Neutrophil (primary cell): ENCODE measurements around the gene TSEN54.
A peak's percentile ranks its signal among the peaks of the same experiment; 100 is the strongest.

Experiments
- H3K27ac ChIP-seq: fragments of 200-600 bp; sonication (generic); 2 replicates; pipeline ENCODE4 v1.5.1; 2016; ENCODE audit warnings: mild to moderate bottlenecking, moderate library complexity
- H3K27me3 ChIP-seq: fragments of 200-600 bp; sonication (generic); 2 replicates; pipeline ENCODE4 v1.6.0; 2016; ENCODE audit warnings: mild to moderate bottlenecking
- H3K36me3 ChIP-seq: fragments of 200-600 bp; sonication (generic); 2 replicates; pipeline ENCODE4 v1.5.1; 2017
- H3K4me1 ChIP-seq, 2 experiments: fragments of 200-600 bp in 1 of 2; sonication (generic) in 1 of 2; 1 replicate in 1 of 2; 2 replicates in 1 of 2; pipeline versions ENCODE4 v1.5.1 to v1.6.1; 2013 to 2016; ENCODE audit warnings: low read depth in 1 of 2, low read length in 1 of 2, mild to moderate bottlenecking in 1 of 2, moderate library complexity in 1 of 2; ENCODE audit not compliant: control insufficient read depth in 1 of 2, insufficient read depth in 1 of 2
- H3K4me3 ChIP-seq, 2 experiments: fragments of 200-600 bp in 1 of 2; sonication (generic) in 1 of 2; 1 replicate in 1 of 2; 2 replicates in 1 of 2; pipeline ENCODE4 v1.5.1; 2013 to 2016; ENCODE audit warnings: low read depth in 1 of 2, low read length in 1 of 2, mild to moderate bottlenecking in 1 of 2, moderate library complexity in 1 of 2
- H3K9me3 ChIP-seq: fragments of 200-600 bp; sonication (generic); 2 replicates; pipeline ENCODE4 v1.5.1; 2016
- TF ChIP-seq, protein P1 (sequence below): fragments of 200-600 bp; sonication (generic); IDR thresholded peaks from 2 replicates; pipeline ENCODE4 v1.5.1; 2016; ENCODE audit warnings: antibody characterized with exemption

TSEN54 gene

DNA sequence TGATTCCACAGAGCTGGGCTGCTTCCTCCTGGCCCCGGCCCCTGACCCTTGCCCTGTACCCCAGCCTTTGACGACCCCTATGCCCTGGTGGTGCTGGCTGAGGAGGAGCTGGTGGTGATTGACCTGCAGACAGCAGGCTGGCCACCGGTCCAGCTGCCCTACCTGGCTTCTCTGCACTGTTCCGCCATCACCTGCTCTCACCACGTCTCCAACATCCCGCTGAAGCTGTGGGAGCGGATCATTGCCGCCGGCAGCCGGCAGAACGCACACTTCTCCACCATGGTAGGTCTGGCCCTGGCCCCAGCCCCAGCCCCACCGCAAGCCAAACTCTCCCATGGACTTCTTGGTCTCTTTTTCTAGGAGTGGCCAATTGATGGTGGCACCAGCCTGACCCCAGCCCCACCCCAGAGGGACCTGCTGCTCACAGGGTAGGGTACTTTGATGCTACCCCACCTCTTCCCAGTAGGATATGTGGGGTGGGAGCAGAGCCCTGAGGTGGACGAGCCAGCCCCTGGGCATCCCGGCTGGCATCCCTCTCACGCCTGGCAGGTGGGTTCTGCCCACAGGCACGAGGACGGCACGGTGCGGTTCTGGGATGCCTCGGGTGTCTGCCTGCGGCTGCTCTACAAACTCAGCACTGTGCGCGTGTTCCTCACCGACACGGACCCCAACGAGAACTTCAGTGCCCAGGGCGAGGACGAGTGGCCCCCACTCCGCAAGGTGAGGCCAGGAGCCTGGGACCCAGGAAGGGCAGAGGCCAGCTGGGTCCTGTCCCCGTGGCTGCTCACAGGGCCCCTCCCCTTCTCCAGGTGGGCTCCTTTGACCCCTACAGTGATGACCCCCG lies 52.3 kb downstream of the TSEN54 start:
- Histone ChIP-seq H3K4me3 (no peak overlapping the region), H3K9me3 (no peaks in the 10 kb centered on the region), H3K4me1 (peaks cover 9 to 13% of the 10 kb centered on the region in 2 experiments), H3K27ac (no peak overlapping the region), H3K36me3 (no peaks in the 10 kb centered on the region), H3K27me3 (no peaks in the 10 kb centered on the region)
- TF ChIP-seq, protein P1, sequence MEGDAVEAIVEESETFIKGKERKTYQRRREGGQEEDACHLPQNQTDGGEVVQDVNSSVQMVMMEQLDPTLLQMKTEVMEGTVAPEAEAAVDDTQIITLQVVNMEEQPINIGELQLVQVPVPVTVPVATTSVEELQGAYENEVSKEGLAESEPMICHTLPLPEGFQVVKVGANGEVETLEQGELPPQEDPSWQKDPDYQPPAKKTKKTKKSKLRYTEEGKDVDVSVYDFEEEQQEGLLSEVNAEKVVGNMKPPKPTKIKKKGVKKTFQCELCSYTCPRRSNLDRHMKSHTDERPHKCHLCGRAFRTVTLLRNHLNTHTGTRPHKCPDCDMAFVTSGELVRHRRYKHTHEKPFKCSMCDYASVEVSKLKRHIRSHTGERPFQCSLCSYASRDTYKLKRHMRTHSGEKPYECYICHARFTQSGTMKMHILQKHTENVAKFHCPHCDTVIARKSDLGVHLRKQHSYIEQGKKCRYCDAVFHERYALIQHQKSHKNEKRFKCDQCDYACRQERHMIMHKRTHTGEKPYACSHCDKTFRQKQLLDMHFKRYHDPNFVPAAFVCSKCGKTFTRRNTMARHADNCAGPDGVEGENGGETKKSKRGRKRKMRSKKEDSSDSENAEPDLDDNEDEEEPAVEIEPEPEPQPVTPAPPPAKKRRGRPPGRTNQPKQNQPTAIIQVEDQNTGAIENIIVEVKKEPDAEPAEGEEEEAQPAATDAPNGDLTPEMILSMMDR, result no peak

DNA sequence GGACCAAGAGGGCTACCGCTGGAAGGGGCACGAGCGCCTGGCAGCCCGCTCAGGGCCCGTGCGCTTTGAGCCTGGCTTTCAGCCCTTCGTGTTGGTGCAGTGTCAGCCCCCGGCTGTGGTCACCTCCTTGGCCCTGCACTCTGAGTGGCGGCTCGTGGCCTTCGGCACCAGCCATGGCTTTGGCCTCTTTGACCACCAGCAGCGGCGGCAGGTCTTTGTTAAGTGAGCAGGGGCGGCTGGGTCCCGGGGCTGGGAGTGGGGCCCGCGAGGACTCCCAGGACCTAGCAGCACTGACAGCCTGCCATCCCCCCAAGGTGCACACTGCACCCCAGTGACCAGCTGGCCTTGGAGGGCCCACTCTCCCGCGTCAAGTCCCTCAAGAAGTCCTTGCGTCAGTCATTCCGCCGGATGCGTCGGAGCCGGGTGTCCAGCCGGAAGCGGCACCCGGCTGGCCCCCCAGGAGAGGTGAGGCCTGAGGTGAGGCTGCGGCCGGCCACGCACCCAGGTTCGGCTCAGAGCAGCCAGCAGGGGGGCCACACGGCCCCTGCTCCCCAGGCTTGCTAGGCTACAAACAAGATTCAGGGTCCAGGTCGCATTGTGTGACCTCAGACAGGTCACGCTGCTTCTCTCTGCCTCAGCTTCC lies 53.8 kb downstream of the TSEN54 start:
- Histone ChIP-seq H3K4me3 (no peak overlapping the region), H3K36me3 (no peaks in the 10 kb centered on the region), H3K27ac (no peak overlapping the region), H3K9me3 (no peaks in the 10 kb centered on the region), H3K4me1 (peaks cover 9 to 13% of the 10 kb centered on the region in 2 experiments), H3K27me3 (no peaks in the 10 kb centered on the region)
- TF ChIP-seq, protein P1, result no peak

DNA sequence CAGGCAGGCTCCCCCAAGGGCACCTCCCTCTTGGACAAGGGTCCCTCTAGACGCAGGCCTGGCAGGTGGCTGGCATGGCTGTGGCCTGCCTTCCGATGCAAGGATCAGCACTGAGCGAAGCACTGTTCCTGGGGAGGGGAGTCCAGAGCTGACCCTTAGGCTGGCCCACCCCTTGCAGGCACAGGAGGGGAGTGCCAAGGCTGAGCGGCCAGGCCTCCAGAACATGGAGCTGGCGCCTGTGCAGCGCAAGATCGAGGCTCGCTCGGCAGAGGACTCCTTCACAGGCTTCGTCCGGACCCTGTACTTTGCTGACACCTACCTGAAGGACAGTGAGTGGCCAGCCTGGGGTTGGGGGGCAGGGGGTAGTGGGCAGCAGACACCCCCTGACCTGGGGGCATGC lies 54.4 kb downstream of the TSEN54 start:
- Histone ChIP-seq H3K27me3 (no peaks in the 10 kb centered on the region), H3K36me3 (no peaks in the 10 kb centered on the region), H3K4me1 (peaks cover 9 to 13% of the 10 kb centered on the region in 2 experiments), H3K4me3 (no peak overlapping the region), H3K9me3 (no peaks in the 10 kb centered on the region), H3K27ac (peak overlapping the region; percentile 71)
- TF ChIP-seq, protein P1, result no peak

DNA sequence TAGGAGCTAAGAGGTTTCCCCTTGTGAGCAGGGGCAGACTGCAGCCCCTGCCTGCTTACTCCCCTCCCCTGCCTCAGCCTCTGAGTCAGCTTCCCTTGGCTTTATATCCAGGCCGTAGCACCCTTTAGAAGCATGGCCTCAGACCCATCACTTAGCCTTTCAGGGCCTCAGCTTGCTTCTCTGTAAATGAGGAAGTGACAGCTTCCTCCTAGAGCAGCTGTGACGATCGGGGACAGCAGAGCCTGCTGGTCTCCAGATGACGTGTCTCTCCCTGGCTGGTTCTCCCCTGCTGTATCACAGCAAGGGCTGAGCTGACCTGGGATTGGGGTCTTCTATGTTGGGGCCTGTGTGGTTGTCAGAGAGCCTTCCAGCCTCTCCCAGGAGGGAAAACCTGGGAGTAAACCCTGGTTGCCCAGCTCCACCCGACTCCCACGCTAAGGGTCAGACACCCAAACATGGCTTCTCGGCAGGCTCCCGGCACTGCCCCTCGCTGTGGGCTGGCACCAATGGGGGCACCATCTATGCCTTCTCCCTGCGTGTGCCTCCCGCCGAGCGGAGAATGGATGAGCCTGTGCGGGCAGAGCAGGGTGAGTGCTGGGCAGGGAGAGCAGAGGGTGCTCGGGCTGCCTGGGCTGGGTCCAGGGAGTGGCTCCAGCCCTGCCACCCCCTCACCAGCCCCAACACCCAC lies 55.0 kb downstream of the TSEN54 start:
- Histone ChIP-seq H3K4me1 (peaks cover 9 to 13% of the 10 kb centered on the region in 2 experiments), H3K9me3 (no peaks in the 10 kb centered on the region), H3K4me3 (peak overlapping the region in 1 of 2 experiments; percentile 17), H3K27ac (peak overlapping the region; percentile 71), H3K36me3 (no peaks in the 10 kb centered on the region), H3K27me3 (no peaks in the 10 kb centered on the region)
- TF ChIP-seq, protein P1, result no peak

DNA sequence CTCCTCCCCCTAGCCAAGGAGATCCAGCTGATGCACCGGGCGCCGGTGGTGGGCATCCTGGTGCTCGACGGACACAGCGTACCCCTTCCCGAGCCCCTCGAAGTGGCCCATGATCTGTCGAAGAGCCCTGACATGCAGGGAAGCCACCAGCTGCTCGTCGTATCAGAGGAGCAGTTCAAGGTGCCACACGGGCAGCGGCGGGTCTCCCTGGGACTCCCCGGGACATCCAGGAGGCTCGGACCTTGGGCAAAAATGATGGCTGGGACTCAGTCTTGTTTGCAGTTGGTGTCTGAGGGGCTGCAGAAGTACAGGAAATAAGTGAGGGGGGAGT lies 55.5 kb downstream of the TSEN54 start:
- Histone ChIP-seq H3K27me3 (no peaks in the 10 kb centered on the region), H3K9me3 (no peaks in the 10 kb centered on the region), H3K4me1 (peaks cover 9 to 13% of the 10 kb centered on the region in 2 experiments), H3K4me3 (no peak overlapping the region), H3K36me3 (no peaks in the 10 kb centered on the region), H3K27ac (peak overlapping the region; percentile 71)
- TF ChIP-seq, protein P1, result no peak
